GM13976 (cell line): ENCODE data around the gene RTBDN.

Source experiments
- DNase-seq: peaks from one replicate; pipeline ENCODE4 v3.0.0; 2012; ENCODE audit warnings: low spot score
- in situ Hi-C: fragments of 300-500 bp; cut with MboI; formaldehyde crosslinking; loops from one replicate; pipeline ENCODE4 v1.12.0; 2022; ENCODE audit warnings: low sequenced_read_pairs, mixed read lengths, inconsistent platforms; ENCODE audit not compliant: unreplicated experiment
- TF ChIP-seq, protein P1 (sequence below): IDR thresholded peaks from 2 replicates; pipeline ENCODE4 v1.5.1; 2012; ENCODE audit warnings: borderline replicate concordance, mild to moderate bottlenecking; ENCODE audit not compliant: insufficient read depth; ENCODE audit errors: extremely low read depth, missing control alignments, control extremely low read depth

Gene RTBDN

DNA sequence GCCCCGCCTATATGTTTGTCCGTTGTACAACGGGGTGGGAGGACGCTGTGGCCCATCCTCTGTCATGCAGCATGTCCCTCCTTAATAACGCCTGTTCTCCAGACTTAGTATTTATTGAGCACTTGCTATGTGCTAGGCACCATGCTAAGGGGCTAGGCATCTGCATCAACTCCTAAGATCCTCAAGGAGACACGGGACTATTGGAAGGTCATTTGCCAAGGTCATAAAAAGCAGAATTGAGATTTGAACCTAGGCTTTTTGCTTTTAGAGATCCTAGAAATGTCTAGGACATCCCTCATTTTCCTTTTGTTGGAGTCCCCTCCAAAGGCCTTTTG is 2.1 kb upstream of the RTBDN start:
- no peak for DNase-seq
- in situ Hi-C loops, result no loop called here
- TF ChIP-seq, protein P1, sequence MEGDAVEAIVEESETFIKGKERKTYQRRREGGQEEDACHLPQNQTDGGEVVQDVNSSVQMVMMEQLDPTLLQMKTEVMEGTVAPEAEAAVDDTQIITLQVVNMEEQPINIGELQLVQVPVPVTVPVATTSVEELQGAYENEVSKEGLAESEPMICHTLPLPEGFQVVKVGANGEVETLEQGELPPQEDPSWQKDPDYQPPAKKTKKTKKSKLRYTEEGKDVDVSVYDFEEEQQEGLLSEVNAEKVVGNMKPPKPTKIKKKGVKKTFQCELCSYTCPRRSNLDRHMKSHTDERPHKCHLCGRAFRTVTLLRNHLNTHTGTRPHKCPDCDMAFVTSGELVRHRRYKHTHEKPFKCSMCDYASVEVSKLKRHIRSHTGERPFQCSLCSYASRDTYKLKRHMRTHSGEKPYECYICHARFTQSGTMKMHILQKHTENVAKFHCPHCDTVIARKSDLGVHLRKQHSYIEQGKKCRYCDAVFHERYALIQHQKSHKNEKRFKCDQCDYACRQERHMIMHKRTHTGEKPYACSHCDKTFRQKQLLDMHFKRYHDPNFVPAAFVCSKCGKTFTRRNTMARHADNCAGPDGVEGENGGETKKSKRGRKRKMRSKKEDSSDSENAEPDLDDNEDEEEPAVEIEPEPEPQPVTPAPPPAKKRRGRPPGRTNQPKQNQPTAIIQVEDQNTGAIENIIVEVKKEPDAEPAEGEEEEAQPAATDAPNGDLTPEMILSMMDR, result no peak

DNA sequence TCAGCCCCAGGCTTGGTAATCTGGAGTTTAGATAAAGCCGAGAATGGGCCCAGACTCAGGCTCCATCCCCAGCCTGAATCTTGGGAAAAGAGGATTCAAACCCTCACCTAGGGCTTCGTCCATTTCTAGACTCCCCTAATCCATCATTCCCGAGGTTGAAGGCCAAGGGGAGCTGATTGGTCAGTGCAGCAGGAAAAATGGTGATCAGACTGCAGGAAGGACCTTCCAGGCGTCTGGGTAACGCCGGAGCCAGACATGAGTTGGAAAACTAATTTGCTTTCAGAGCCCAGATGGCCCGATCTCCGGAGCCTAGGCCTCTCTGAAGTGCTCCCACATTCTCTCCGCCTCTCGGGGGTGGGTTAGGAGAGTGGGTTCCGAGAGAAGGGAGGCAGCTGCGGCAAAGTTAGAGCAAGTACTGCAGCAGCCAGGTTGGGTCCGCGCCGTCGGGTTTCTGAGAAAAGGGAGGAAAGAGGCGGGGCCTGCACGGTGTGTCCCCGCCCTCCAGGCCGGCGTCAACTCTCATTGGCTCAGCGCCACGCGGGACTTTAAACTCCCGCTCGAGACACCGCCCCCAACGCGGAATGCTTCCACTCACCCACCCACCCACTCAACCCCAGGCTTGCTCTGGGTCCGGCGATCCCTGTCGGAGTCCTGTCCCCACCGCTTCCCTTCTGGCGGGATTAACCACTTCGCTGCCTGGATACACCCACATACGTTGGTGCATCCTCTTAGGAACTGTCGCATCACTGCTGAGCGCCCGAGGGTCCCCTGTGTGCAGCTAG is 788 bp upstream of the RTBDN start:
- in situ Hi-C loops, result no loop called here
- DNase-seq, result no peak
- TF ChIP-seq, protein P1, result no peak

DNA sequence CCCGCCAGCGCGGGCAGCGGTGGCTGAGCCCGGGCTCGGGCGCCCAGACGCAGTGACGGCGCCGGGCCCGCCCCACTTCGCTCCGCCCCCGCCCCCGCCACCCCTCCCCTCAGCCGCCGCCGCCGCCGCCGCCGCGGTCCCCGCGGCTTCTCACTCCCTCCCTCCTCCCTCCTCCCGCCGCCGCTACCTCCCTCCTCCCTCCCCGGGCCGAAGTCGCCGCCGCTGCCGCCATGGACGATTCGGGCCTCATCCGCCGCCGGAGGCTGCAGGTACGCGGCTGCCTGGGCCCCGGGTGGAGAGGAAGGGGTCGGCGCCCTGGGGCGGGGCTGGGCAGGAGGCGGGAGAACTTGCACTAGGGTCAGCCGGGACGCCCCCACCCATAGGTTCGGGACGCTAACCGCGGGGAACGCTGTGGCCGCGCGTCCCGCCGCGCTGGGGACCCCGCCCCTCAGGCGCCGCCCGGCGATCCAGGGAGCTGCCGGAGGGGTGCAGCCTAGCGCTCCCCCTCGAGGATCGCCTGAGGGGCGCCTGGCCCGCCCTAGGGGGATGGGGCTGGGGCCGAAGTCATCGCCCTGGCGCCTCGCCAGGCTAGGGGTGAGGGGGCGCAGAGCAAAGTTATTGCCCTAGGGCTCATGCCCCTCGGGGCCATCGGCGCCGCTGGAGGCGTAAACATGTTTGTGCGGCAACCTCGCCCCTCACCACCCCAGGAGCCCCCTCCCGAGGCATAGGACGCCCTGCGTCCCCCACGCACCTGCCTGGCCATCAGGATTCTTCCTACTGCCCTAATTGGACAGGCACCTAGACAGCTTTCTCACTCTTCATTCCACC is 427 bp downstream of the RTBDN start:
- peak; percentile 79 for DNase-seq
- TF ChIP-seq, protein P1, result no peak
- in situ Hi-C loops, result no loop called here

DNA sequence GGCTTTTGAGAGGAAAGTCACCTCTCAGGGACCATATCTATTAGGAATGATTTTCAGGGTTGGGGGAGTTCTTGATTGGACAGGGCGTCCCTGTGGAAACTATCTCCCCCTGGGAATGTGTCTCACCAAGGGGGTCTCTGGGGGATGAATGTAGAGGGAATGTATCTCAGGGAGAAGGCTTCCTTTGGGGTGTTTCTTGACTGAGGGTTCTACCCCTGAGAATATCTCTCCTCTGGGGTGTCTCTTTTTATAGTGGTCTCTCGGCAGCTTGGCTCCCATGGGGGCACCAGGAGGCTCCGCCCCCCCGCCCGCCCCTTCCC is 1.0 kb downstream of the RTBDN start:
- no peak for DNase-seq
- TF ChIP-seq, protein P1, result no peak
- in situ Hi-C loops, result no loop called here

DNA sequence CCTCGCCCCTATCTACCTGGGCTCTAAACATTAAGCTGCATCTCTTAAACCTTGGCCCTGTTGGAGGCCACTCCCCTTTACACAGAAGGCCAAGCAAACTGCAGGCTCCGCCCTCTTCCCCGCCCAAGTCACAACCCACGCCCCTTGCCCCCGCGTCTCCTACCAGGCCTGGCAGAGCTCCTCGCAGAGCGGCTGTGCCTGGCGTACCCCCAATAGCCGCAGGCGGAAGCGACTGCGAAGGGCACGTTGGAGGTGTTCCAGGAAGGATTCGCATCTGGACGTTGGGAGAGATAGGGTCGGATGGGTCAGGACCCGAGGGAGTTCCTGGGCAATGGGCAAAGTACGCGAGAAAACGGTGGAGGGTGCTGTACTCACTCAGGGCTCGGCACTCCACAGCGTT is 5.9 kb downstream of the RTBDN start:
- TF ChIP-seq, protein P1, result no peak
- in situ Hi-C loops, result no loop called here
- peak; percentile 65 for DNase-seq

DNA sequence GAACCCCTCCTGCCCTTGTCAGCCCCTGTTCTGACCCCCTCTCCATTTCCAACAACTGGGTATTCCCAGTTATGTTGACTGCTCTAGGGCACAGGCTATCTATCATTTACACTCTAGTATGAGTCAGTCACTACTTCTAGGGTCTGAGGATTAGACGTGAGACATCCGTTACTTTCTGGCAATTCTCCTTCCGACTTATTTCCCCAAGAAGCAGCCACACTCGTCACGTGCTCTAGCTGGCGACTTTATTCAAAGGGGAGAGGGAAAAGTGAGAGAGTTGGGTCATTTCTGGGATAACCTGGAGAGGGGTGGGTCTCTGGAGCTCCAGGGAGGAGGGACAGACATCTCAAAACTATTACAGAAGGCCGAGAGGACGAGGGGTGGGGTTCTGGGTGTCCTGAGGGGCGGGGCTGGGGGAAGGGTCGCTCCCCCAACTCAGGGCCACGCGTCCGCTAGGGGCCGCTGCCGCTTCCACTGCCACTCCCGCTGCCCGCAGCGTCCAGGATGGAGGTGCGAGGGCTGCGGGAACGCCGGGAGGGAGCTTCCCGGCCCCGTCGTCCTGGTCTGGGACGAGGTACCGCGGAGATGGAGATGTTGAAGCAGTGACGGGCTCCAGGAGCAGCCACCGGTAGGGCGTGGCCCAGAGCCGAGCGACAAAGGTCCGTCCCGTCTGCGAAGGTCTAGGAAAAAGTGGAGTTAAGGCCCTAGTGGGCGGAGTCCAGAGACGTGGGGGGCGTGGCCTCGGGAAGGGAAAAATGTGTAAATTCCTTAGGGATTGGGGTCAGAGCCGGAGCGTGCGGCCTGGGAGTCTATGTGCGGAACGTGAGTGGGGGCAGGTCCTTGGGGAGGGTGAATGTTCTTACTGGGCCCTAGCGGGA is 8.9 kb downstream of the RTBDN start:
- DNase-seq, result peak; percentile 62
- in situ Hi-C loops, result no loop called here
- TF ChIP-seq, protein P1, result peak; percentile 29
